GM12872 (cell line): ENCODE results near the gene ZNF354C.

ENCODE experiments used
- CTCF ChIP-seq: IDR thresholded peaks from 3 replicates; pipeline ENCODE4 v1.5.1; 2011; ENCODE audit warnings: low read depth, mild to moderate bottlenecking, low read length, moderate library complexity; ENCODE audit not compliant: insufficient read depth

Gene ZNF354C

GRCh38 chr5:179131321-179131835, 71.2 kb downstream of the ZNF354C start:
- TF ChIP-seq CTCF: no peak

- TF ChIP-seq CTCF: no peak
These were observed 71.9 kb downstream of the ZNF354C start for GRCh38 chr5:179131886-179132585.

- TF ChIP-seq CTCF: no peak
These were observed 72.6 kb downstream of the ZNF354C start for GRCh38 chr5:179132586-179133355.
